HG03103 (cell line): Measurements from ENCODE around the gene SLC5A5.
"Not testable (repeated sequence)": the region's sequence is repeated elsewhere in the genome, so short reads cannot be mapped to it uniquely, and the experiment has no call there.

ENCODE experiments used
- ATAC-seq: cut with Tn5 transposase; IDR thresholded peaks from one replicate; pipeline ENCODE4 v1.9.1; 2021; ENCODE audit warnings: low read depth; ENCODE audit not compliant: unreplicated experiment

Gene SLC5A5

DNA sequence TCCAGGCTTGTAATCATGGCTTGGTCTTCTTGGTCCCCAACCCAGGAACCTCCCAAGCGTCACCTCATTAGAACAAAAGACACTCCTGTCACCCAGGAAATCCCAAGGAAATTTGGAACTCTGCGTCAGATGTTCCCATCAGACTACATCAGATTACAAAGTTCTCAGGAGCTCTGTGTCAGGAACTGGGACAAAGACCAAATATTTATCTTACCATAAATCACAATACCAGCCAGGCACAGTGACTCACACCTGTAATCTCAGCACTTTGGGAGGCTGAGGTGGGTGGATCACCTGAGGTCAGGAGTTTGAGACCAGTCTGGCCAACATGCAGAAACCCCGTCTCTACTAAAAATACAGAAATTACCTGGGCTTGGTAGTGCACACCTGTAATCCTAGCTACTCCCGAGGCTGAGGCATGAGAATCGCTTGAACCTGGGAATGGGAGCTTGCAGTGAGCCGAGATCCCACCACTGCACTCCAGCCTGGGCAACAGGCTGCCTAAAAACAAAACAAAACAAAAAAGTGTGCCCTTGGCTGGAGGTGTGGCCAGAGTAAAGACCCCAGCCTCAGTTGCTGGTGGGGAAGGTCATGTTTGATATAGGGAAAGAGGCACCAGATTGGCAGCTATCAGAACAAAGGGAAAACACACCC lies 44.3 kb downstream of the SLC5A5 start:
- no peak for ATAC-seq

GRCh38 chr19:17918151-17918550 lies 46.4 kb downstream of the SLC5A5 start:
- not testable (repeated sequence) for ATAC-seq

- not testable (repeated sequence) for ATAC-seq
Measured at GRCh38 chr19:17919122-17919521, 47.4 kb downstream of the SLC5A5 start.

DNA sequence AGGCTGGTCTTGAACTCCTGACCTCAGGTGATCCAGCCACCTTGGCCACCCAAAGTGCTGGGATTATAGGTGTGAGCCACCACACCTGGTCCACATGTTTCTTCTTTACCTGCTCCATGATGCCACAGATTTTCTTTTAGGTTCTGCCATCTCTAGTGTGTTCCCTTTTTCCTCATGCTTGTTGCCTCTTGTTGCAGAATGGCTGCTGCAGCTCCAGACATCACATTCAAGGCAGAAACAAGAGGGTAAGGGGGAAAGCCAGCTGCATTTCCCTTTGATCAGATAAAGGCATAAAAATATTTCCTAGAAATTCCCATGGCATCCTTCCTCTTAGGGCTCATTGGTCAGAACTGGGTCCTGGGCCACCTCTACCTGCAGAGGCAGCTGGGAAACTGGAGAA lies 48.8 kb downstream of the SLC5A5 start:
- no peak for ATAC-seq

DNA sequence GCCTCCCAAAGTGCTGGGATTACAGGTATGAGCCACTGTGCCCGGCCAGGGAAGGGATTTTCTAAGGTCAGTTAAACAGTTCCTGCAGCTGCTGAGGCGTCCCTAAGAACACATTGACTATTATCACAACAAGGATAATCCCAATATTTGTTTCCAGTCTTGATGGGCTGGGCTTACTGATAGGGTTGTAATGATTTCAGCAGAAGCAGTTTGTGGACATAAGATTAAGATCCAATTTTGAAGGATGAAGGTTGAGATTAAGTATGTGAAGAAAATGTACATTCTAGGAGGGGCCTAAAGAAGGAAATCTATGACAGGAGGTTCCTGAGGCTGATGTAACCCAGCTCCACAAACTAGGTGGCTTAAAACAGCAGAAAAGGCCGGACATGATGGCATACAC lies 50.4 kb downstream of the SLC5A5 start:
- no peak for ATAC-seq

DNA sequence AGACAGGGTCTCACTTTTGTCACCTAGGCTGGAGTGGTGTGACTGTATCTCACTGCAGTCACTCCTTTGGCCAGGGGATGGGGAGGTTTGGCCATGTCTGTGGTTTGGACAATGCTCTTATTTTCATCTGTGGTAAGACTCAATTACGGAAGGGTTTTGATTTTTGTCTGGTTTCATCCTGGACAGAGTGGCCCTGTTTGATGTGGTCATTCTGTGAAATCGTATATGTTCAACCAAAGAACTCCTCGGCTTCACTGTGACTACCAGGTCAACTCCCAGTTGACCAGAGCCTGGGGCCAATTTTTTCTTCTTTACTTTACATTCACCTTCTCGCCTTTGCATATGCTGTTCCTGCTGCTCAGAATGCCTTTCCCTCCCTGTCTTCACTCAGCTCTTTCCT lies 54.3 kb downstream of the SLC5A5 start:
- no peak for ATAC-seq

- ATAC-seq, result no peak
Measured at GRCh38 chr19:17929056-17929455, 57.3 kb downstream of the SLC5A5 start.

GRCh38 chr19:17931532-17932191 lies 59.9 kb downstream of the SLC5A5 start:
- no peak for ATAC-seq

- peak; percentile 65 for ATAC-seq
Measured at GRCh38 chr19:17932485-17933338, 61.0 kb downstream of the SLC5A5 start, which contains the start of gene CCDC124. Gene CCDC124 (plus strand): TSS chr19:17933015. CDS start chr19:17936421, 3,406 bp downstream.

GRCh38 chr19:17933414-17934129 lies 61.8 kb downstream of the SLC5A5 start:
- ATAC-seq, result no peak

DNA sequence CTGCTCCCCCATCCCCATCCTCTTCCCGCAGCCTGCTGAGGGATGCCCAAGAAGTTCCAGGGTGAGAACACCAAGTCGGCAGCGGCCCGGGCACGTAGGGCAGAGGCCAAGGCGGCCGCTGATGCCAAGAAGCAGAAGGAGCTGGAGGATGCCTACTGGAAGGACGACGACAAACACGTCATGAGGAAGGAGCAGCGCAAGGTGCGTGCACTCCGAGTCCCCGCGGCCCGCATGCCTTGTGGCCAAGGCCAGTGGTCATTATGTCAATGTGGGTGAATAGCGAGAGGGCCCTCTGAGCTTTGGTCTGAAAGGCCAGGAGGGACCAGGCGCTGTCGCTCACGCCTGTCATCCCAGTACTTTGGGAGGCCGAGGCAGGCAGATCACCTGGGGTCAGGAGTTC lies 64.6 kb downstream of the SLC5A5 start:
- ATAC-seq, result no peak

DNA sequence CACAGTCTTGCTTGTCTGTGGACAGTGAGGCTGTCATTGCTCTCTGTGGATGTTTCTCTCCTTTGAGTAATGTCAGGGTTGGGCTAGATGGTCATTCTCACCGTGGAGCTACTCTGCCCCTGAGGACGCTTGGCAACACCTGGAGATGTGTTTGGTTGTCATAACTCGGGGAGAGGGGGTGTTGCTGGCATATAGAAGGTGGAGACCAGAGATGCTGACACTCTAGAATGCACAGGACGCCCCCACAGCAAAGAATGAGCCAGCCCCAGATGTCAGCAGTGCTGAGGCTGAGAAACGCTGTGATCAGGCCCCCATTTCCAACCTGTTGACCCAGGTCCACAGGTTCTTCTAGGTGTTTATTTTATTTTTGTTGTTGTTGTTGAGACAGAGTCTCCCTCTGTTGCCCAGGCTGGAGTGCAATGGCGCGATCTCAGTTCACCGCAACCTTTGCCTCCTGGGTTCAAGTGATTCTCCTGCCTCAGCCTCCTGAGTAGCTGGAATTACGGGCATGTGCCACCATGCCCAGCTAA lies 65.7 kb downstream of the SLC5A5 start:
- no peak for ATAC-seq

DNA sequence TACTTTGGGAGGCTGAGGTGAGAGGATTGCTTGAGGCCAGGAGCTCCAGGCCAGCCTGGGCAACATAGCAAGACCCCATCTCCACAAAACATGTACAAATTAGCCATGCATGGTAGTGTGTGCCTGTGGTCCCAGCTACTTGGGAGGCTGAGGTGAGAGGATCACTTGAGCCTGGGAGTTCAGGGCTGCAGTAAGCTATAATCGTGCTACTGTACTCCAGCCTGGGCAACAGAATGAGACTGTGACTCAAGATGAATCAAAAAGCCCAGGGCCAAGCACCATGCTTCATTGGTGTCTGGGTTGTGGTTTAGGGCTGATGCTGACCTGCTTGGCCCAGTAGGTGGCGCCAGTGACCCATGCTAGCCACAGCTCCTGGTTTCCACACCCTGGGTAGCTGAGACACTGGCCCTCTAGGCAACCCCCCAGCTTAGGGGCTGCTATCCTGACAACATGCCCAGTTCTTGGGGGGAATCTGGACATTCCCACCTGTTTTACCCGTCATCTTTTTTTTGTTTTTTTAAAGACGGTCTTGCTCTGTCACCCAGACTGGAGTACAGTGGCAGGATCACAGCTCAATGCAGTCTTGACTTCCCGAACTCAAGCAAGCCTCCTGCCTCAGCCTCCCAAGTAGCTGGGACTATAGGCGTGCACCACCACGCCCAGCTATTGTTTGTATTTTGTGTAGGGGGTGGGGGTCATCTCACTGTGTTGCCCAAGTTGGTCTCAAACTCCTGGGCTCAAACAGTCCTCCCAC lies 66.5 kb downstream of the SLC5A5 start:
- ATAC-seq, result no peak

DNA sequence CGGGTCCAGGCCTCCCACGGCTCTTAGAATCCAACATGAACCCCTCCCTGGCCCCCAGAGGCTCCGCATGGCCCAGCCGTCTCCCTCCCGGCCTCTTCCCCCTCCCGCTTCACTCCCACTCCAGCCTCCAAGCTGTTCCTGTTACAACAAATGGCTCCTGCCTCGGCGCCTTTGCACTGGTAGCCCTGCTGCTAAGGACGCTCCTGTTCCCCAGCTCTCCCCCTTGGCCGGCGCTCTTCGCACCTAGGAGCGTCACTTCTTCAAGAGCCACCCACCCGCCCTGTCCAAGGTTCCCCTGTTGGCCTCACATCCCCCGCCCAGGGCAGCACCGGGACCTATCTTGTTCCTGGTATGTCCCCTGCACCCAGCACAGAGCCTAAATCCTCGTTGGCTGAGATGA lies 70.4 kb downstream of the SLC5A5 start:
- no peak for ATAC-seq

GRCh38 chr19:17942582-17943273 lies 71.0 kb downstream of the SLC5A5 start:
- ATAC-seq, result no peak

DNA sequence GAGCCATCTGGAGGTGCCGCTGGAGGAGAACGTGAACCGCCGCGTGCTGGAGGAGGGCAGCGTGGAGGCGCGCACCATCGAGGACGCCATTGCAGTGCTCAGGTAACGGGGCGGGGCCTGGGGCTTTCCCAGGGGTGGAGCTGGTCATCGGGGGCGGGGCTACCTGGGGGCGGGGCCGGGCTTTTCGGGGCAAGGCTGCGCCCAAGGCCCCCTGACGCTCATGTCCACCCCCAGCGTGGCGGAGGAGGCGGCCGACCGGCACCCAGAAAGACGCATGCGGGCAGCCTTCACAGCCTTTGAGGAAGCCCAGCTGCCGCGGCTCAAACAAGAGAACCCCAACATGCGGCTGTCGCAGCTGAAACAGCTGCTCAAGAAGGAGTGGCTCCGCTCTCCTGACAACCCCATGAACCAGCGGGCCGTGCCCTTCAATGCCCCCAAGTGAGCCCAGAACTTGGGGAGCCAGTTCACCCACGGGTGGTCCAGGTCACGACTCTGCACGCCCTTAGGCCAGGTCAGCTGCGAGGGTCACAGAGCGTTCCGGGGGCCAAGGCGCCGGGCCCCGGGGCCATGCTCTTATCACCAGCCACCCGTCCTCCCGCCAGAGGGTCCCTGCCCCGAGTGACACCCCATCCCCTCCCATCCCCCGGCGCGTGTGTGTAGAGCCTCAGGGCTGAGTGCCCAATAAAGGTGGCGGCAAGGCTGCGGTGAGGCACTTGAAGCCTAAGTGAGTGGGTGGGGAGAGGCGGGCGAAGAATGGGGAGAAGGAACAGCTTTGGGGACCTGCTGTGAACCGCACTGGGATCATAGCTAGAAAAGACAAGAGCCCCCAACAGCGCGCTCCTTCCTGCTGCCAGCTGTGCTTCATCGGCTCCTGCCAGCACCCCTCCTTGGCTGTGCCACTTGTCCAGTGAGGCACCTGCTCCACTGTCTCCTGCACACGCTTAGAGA lies 71.8 kb downstream of the SLC5A5 start:
- no peak for ATAC-seq

GRCh38 chr19:17944301-17944700 lies 72.6 kb downstream of the SLC5A5 start:
- ATAC-seq, result no peak
